ENCODE measurements around the gene PTGIR. TPM values are rescaled to one million over a fixed set of nuclear protein-coding genes. Genes with fewer than 3 reads are reported as not detected.
A peak's percentile ranks its signal among the peaks of the same experiment; 100 is the strongest.

The PTGIR gene
- total and polyA plus RNA-seq, 2 of the 4 experiments (the other 2 are of a cell fraction): 0.54 to 5.3 TPM

- Histone ChIP-seq H4K91ac (ENCODE audit: insufficient read depth, low read depth, low read length) (peak overlapping the region; percentile 38; the same call in 1 of the 2 replicates), H2AK9ac (replicated peaks; ENCODE audit: low read depth, low read length, poor library complexity) (no peak overlapping the region), H2AK5ac (ENCODE audit: low read depth, low read length) (peak overlapping the region; percentile 57; the same call in 1 of the 2 replicates), H4K5ac (ENCODE audit: low read depth, low read length) (no peak overlapping the region), H3K4me2 (ENCODE audit: low read depth, low read length) (peak overlapping the region; percentile 62), H3K4ac (ENCODE audit: low read depth, low read length) (peak overlapping the region; percentile 51), H3K79me1 (ENCODE audit: low read depth in 1 of 2, low read length in 2 of 2) (peaks cover 0 to 23% of the 10 kb centered on the region in 2 experiments; a peak in 1 of 4 replicates), H2BK20ac (ENCODE audit: low read depth, low read length) (no peak overlapping the region), H4K20me1 (ENCODE audit: insufficient read depth, low read length) (peaks cover 14% of the 10 kb centered on the region), H3K36me3 (ENCODE audit: control insufficient read depth, insufficient read depth, low read length) (no peaks in the 10 kb centered on the region), H3K27ac (ENCODE audit: insufficient read depth, low read length) (peak overlapping the region; percentile 28; the same call in 1 of the 2 replicates), H3K56ac (ENCODE audit: extremely low read depth, insufficient read depth, low read length) (no peak overlapping the region), H2BK5ac (ENCODE audit: low read depth, low read length, poor library complexity, severe bottlenecking) (peak overlapping the region; percentile 37), H3K9ac (ENCODE audit: low read depth, low read length) (no peak overlapping the region), H3K9me1 (ENCODE audit: insufficient read depth, low read length) (peaks cover 24% of the 10 kb centered on the region), H3K23ac (ENCODE audit: low read depth, low read length) (no peak overlapping the region), H3K9me3 (ENCODE audit: control insufficient read depth, insufficient read depth, low read length) (no peaks in the 10 kb centered on the region), H3K14ac (replicated peaks; ENCODE audit: low read depth, low read length) (no peak overlapping the region; the same call in 1 of the 2 replicates), H3K4me3 (ENCODE audit: insufficient read depth, low read depth, low read length) (no peak overlapping the region), H2BK15ac (ENCODE audit: low read depth, low read length) (no peak overlapping the region), H2BK120ac (ENCODE audit: low read depth, low read length) (peak overlapping the region; percentile 72), H4K8ac (ENCODE audit: low read depth in 2 of 2, low read length in 2 of 2) (peak overlapping the region; percentile 11 to 50; a peak in 2 of 4 replicates), H3K27me3 (ENCODE audit: control insufficient read depth, insufficient read depth, low read length) (no peaks in the 10 kb centered on the region), H2AFZ (replicated peaks; ENCODE audit: low read length, poor library complexity) (peak overlapping the region; percentile 86), H3K18ac (ENCODE audit: low read depth, low read length) (no peak overlapping the region), H3K4me1 (ENCODE audit: control insufficient read depth, insufficient read depth, low read length) (peaks cover 42% of the 10 kb centered on the region)
- BruUV-seq (replicated peaks): no TSS peak
- in situ Hi-C loops (cut with MboI; ENCODE audit: low sequenced_read_pairs) (no loop called here), intact Hi-C loops (cut with micrococcal nuclease) (no loop called here), dilution Hi-C loops (cut with HindIII; ENCODE audit: low sequenced_read_pairs, unreplicated experiment) (no loop called here)
- POLR2A ChIA-PET (ENCODE audit: unreplicated experiment): no interaction called here
- no CpG with 5 or more reads among the region's 6 CpGs for WGBS, 2 experiments (ENCODE audit: extremely low coverage in 2 of 2, insufficient read length in 1 of 2)
- CTCF ChIA-PET: interaction anchor here (1.0 kb wide), 1 partner anchor 42 kb away, joined by 3 read pairs; no protein-coding TSS in a partner anchor
- TF ChIP-seq USF2 (IDR thresholded peaks at IDR 0.05; ENCODE audit: low read depth, low read length): no peak
- peak; percentile 39; the same call in 1 of the 2 replicates for TF ChIP-seq MAZ (IDR thresholded peaks at IDR 0.05; ENCODE audit: borderline replicate concordance, low read depth, low read length)
- peak; percentile 85 for DNase-seq
- ATAC-seq (ENCODE audit: low read depth): peak; percentile 65
Observed at GRCh38 chr19:46620716-46621115, 4.2 kb downstream of the PTGIR start.
